Endothelial cell of umbilical vein (primary cell): Measurements from ENCODE around the gene TAF6.

Experiments
- EZH2 ChIP-seq: IDR thresholded peaks from 2 replicates; pipeline ENCODE4 v1.6.1; 2012; ENCODE audit warnings: borderline replicate concordance, low read depth, mild to moderate bottlenecking, moderate library complexity, low read length, inconsistent platforms; ENCODE audit not compliant: severe bottlenecking
- POLR2A ChIP-seq: IDR thresholded peaks from 2 replicates; pipeline ENCODE4 v1.6.1; 2012; ENCODE audit warnings: low read depth, mild to moderate bottlenecking, control low read depth, low read length
- POLR2AphosphoS5 ChIP-seq: IDR thresholded peaks from 2 replicates; pipeline ENCODE4 v1.6.1; 2012; ENCODE audit warnings: low read depth, mild to moderate bottlenecking, control low read depth, low read length, moderate library complexity; ENCODE audit not compliant: insufficient read depth
- TF ChIP-seq, protein P1 (sequence below), 2 donors: IDR thresholded peaks; 1 replicate in 1 of 2; 2 replicates in 1 of 2; pipeline ENCODE4 v1.5.1; 2011; ENCODE audit warnings: low read length in 2 of 2, mild to moderate bottlenecking in 2 of 2, moderate library complexity in 2 of 2, control low read depth in 1 of 2, inconsistent platforms in 1 of 2, low read depth in 1 of 2; ENCODE audit not compliant: insufficient read depth in 1 of 2; ENCODE audit errors: extremely low read depth in 1 of 2
- TF ChIP-seq, protein P2 (sequence below): IDR thresholded peaks from 2 replicates; pipeline ENCODE4 v1.6.1; 2011; ENCODE audit not compliant: insufficient read depth, insufficient read length

DNA sequence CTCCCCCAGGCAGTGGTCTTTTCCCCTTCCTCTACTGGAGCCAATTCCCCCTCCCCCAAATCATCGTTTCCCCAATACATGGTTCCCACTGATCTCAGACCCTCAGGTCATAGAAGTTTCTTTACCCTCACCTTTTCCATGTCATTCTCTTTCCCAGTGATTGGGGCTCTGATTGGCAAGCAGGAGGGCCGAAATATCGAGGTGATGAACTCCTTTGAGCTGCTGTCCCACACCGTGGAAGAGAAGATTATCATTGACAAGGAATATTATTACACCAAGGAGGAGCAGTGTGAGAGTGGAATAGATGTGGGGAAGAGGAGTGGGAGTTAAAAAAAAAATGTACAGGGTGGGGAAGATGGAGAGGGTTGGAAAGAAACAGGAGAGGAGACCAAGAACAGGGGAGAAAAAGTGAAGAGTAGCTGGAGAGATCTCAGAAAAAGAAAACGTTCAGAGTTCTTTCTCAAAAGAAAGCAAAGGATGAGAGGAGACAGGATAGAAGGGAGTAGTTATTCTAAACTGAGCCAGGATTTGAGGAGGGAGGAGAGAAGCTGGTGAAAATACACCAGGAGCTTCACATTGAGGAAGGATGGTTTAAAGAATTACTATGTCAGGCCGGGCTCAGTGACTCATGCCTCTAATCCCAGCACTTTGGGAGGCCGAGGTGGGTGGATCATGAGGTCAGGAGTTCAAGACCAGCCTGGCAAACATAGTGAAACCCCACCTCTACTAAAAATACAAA is 29.5 kb downstream of the TAF6 start:
- TF ChIP-seq, protein P1, sequence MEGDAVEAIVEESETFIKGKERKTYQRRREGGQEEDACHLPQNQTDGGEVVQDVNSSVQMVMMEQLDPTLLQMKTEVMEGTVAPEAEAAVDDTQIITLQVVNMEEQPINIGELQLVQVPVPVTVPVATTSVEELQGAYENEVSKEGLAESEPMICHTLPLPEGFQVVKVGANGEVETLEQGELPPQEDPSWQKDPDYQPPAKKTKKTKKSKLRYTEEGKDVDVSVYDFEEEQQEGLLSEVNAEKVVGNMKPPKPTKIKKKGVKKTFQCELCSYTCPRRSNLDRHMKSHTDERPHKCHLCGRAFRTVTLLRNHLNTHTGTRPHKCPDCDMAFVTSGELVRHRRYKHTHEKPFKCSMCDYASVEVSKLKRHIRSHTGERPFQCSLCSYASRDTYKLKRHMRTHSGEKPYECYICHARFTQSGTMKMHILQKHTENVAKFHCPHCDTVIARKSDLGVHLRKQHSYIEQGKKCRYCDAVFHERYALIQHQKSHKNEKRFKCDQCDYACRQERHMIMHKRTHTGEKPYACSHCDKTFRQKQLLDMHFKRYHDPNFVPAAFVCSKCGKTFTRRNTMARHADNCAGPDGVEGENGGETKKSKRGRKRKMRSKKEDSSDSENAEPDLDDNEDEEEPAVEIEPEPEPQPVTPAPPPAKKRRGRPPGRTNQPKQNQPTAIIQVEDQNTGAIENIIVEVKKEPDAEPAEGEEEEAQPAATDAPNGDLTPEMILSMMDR (IDR thresholded peaks at IDR 0.05; ENCODE audit: extremely low read depth in 1 of 2, insufficient read depth in 1 of 2, low read depth in 1 of 2, low read length in 2 of 2) = no peak
- TF ChIP-seq POLR2A (no peak), POLR2AphosphoS5 (no peak), EZH2 (no peak)
- TF ChIP-seq, protein P2, sequence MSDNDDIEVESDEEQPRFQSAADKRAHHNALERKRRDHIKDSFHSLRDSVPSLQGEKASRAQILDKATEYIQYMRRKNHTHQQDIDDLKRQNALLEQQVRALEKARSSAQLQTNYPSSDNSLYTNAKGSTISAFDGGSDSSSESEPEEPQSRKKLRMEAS = no peak
